ENCODE measurements around the gene SORT1.

GRCh38 chr1:109295712-109296415 is 101.9 kb downstream of the SORT1 start:
- no peak for TF ChIP-seq ZNF496 (CRISPR knock-in tag; IDR thresholded peaks at IDR 0.05; ENCODE audit: insufficient replicate concordance)
- no peak for TF ChIP-seq CTCF (CRISPR knock-in tag; IDR thresholded peaks at IDR 0.05)
- TF ChIP-seq, protein P1, sequence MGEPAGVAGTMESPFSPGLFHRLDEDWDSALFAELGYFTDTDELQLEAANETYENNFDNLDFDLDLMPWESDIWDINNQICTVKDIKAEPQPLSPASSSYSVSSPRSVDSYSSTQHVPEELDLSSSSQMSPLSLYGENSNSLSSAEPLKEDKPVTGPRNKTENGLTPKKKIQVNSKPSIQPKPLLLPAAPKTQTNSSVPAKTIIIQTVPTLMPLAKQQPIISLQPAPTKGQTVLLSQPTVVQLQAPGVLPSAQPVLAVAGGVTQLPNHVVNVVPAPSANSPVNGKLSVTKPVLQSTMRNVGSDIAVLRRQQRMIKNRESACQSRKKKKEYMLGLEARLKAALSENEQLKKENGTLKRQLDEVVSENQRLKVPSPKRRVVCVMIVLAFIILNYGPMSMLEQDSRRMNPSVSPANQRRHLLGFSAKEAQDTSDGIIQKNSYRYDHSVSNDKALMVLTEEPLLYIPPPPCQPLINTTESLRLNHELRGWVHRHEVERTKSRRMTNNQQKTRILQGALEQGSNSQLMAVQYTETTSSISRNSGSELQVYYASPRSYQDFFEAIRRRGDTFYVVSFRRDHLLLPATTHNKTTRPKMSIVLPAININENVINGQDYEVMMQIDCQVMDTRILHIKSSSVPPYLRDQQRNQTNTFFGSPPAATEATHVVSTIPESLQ (CRISPR knock-in tag; conservative IDR thresholded peaks at IDR 0.05): no peak
- TF ChIP-seq, protein P2, sequence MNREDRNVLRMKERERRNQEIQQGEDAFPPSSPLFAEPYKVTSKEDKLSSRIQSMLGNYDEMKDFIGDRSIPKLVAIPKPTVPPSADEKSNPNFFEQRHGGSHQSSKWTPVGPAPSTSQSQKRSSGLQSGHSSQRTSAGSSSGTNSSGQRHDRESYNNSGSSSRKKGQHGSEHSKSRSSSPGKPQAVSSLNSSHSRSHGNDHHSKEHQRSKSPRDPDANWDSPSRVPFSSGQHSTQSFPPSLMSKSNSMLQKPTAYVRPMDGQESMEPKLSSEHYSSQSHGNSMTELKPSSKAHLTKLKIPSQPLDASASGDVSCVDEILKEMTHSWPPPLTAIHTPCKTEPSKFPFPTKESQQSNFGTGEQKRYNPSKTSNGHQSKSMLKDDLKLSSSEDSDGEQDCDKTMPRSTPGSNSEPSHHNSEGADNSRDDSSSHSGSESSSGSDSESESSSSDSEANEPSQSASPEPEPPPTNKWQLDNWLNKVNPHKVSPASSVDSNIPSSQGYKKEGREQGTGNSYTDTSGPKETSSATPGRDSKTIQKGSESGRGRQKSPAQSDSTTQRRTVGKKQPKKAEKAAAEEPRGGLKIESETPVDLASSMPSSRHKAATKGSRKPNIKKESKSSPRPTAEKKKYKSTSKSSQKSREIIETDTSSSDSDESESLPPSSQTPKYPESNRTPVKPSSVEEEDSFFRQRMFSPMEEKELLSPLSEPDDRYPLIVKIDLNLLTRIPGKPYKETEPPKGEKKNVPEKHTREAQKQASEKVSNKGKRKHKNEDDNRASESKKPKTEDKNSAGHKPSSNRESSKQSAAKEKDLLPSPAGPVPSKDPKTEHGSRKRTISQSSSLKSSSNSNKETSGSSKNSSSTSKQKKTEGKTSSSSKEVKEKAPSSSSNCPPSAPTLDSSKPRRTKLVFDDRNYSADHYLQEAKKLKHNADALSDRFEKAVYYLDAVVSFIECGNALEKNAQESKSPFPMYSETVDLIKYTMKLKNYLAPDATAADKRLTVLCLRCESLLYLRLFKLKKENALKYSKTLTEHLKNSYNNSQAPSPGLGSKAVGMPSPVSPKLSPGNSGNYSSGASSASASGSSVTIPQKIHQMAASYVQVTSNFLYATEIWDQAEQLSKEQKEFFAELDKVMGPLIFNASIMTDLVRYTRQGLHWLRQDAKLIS (CRISPR knock-in tag; IDR thresholded peaks at IDR 0.05): no peak
- no peak for TF ChIP-seq HNRNPK (IDR thresholded peaks at IDR 0.05; ENCODE audit: low read depth, low read length, poor library complexity, severe bottlenecking)
- no peak for TF ChIP-seq U2AF1 (optimal IDR thresholded peaks at IDR 0.05; ENCODE audit: low read depth, low read length)
